Activated gamma-delta T cell treated with anti-CD3 and anti-CD28 coated beads, Interleukin-2, amount 50 U/mL, for 16 hours (primary cell): ENCODE results near the gene NDUFS2.

ENCODE experiments used
- DNase-seq: peaks from one replicate; pipeline ENCODE4 v3.0.0-alpha.2; 2020; ENCODE audit warnings: low read depth

The NDUFS2 gene

DNA sequence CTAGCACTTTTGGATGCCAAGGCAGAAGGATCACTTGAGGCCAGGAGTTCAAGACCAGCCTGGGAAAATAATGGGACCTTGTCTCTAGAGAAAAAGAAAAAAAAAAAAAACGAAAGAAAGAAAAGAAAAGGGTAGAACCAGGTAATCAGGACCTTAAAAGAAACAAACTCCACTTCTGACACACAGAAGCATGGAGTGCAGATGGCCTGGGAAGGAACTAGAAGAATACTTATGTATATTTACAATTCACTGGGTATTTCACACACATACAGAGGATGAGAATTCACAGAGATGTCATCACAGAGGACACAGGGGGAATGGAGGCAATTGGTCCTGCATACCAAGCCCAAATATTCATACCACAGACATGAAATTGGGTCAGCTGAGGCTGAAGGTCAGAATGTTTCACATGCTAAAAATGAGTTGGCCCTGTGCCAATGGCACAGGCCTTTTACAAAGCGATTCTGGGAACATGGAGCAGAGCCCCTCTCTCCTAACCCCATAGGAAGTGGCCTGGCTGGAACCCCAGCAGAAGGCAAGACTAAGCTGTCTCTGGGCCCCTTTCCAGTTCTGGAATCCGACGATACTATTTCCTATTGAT, 29.3 kb upstream of the NDUFS2 start:
- no peak for DNase-seq

DNA sequence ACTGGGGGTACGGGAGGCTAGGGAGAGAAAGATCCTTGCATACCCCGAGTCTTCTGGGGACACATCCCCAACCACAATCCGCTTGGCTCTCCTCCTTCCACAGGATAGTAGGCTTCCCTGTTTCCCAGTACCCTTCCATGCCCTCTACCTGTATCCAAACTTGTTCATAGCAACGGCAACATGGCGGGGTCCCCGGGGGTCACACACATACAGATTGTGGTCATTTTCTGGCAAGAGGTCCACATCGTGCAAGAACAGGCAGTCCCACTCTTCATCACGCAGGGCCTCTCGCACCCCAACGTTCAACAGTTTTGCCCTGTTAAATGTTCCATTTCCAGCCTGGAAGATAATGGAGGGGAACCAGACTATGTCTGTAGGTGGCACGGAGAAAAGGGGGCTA, 28.5 kb upstream of the NDUFS2 start:
- no peak for DNase-seq

DNA sequence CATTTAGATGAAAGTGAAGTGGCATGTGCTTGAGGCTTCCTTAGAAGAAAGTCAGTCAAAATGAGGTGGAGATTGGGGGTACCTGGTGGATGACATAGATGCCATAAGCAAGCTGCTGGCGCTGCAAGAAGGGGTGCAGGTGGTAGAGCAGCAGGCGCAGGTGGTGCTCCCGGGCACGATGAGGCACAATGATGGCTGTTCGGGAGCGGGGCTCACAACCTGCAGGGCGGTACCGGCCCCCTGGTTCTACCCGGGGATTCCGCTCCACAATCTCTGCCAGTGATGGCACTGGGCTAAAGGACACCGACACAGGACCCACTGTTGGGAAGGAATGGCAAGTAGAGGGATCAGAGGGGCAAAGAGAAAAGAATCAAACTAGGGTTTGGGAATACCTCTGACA, 27.3 kb upstream of the NDUFS2 start:
- DNase-seq, result no peak

DNA sequence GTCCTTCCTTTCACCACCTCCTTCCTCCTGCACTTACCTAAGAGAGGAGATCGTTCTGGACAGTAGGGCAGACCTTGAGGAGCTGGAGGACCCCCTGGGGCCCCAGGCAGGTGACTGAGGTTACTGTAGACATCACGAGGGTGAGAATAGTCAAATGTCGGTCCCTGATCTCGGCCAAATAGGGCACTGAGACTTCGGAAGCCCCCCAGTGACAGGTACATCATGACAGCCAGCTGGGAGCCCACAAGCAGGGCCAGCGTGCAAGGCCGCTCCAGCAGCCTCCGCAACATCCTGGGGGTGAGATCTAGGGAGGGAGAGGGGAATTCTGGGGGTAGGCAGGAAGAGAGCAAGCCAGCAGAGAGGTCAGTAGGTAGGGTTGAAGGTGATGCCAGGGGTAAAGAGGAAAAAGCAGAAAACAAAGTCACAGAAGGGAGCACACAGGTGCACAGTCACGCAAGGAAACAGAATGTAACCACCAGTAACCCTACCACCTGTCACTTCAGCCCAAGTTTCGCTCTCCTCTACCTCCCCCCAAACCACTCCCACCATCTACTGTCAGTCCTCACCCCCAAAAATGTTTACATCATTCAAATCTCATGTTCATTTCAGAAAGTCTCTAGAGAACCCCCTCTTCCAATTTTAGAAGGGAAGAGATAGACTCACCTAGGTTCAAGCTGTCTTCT, 26.3 kb upstream of the NDUFS2 start:
- DNase-seq, result no peak

DNA sequence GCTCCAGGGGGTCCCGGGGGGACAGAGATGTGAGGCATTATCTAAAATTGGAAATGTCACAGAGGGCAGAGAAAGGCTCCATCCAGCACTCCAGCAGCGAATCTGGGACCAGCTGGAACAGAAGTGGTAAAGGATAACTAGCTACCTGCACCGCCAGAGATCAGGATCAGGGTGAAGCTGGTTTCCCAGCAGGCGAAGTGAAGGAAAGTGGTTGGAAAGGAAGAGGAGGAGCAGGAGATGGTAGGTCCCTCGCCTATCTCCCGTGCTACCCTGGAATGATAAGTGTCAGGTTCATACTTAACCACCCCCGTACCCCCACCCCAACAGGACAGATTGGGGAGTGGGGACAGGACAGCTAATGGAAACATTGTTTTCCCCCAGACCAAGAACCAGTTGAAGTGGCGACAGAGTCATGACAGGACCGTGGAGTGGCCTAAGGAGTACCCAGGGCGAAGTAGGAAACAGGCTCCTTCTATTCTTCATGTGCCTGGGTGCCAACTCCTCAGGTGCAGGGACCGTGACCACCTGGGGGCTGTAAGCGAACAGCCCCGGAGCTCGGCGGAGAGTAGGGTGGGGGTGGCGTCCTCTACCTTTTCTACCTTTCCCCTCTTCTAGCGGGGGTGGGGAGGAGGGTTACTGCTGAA, 25.6 kb upstream of the NDUFS2 start:
- no peak for DNase-seq

DNA sequence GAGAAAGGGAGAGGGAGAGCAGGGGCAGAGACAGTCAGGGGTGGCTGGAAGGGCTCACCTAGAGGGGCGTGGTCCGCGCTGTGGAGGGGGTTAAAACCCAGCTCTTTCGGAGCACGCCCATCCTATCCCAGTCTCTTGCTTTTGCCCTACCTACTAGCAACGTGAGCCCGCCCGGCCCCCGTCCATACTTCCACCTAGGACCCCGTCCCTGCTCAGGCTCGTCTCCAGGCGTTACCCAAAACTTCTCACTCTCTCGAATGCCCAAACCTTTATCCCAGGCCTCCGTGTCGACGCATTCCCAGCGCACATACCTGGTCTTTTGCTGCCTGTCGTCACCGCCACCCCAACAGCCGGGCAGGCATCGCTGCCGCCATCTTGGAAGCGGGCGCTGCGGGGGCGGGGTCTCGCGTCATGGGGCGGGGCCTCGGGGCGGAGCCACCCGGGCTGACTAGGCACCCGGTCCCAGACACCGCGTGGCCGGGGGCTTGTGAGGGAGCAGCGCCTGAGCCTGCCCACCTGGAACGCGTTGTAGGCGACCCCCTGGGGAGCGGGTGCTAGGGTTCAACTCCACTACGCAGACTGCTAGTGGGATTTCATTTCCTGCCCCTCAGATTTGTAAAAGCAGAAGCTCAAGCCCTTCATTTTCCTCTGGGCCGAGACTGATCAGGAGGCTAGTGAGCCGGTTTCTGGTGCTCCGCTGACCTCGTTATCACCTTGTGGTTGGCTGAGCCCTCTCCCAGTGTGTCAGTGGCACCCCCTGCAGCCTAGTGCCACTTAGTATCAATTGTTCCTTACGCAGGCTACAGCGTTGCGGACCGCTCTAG, 24.8 kb upstream of the NDUFS2 start, which contains the start of gene B4GALT3:
B4GALT3 (minus strand) TSS at position 396 of the 824 bp plus-strand sequence. CDS start 1,447 bp downstream, outside the sequence.
- DNase-seq, result peak; percentile 94

DNA sequence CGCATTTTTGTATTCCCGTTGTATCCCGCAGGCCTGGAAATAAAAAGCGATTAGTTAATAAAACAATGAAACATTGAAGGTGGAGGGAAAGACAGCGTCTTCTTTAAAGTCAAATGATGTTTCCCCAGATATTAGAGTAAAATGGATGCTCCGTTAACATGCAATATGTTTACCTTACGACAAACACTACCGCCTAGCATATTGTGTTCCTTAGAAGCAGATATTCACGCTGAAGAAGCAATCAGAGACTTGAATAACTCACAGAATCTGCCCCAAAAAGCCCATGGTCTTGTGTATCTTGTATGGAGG, 24.3 kb upstream of the NDUFS2 start:
- DNase-seq, result no peak

DNA sequence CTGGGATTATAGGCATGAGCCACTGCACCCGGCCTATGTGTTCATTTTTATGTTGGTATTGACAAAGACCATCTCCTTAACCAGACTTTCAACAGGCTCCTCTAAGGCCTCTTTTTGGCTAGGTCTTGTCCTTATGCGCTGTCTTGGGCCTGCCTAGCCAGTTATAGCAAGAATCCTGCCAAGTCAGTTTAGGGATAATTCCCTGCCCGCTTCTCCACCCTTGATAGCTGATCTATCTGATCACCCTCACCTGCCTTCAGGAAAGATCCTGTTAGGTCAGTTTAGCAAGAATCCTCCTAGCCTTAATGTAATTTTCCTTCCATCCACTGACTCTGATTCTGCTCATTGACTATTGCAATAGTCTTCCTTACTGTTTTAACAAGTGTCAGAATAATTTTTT, 22.5 kb upstream of the NDUFS2 start:
- DNase-seq, result no peak

DNA sequence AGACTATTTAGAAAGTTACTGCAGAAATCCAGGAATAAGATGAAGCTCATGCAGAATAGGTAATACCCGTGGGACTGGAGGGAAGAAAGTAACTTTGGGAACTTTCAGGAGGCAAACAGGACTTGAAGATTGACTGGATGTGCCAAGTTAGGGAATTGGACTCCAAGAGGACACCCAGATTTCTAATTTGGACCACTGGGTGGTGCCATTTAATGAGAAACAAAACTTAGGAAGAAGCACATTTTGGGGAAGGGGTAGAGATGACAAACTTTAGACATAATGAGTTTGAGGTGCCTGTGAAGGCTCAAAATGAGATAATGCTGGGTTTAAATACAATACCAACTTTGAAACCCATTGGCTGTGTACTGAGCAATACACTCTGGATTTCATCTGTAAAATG, 21.5 kb upstream of the NDUFS2 start:
- DNase-seq, result no peak

DNA sequence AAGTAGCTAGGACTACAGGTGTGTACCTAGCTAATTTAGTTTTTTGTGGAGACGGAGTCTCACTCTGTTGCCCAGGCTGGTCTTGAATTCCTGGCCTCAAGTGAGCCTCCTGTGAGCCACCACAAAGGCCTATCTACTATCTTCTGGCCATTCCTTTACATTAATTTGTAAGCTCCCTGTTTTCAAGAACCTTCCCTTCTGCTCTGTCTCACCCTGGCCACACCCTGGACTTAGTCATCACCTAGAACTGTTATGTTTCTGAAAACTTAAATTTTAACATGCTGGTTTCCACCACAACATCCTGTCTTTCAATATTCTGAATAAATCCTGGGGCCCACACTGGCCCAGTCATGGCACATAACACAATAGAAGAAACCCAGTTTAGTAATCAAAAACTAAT, 20.0 kb upstream of the NDUFS2 start:
- peak; percentile 42 for DNase-seq

DNA sequence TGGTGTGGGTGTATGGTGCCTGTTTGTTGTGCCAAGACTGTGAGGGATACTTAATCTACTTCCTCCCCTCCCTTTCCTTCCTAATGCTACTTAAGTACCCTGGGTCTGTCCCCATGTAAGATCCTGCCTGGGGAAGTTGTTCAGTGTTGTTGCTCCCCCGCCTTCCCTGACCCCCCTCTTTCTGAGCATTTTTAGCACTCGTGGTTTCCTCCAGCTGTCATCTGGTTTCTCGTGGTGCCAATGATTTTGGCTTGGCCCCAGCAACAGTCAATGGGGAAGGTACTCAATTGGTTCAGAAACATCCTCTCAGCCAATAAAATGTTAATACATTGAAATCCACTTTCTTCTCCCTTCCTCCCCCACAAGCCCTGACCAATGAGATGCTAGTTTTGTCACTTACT, 16.9 kb upstream of the NDUFS2 start:
- DNase-seq, result peak; percentile 67

DNA sequence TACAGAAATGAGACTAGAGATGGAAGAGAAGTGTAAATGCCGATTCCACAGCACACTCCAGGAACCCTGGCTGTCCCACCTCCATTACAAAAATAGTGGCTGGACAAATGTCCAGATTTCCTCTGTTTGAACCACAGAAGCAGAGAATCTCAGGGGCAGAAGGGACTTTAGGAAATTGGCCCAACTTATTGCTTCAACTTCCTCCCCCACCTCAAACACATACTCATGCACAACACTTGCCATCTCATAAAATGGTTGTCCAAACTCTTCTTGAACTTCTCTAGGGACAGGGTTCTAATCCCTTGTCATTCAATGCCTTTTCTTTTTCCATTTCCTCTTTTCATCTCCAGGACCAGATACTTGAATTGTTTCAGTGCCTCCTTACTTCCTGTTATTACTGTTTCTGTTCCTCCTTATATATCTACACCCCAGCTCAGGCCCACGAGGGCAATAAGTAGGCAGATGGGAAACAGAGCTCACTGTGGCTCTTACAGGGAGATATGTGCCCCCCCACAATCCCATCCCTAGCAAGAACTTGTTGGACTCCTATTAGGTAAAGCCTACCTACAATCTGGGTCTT, 16.3 kb upstream of the NDUFS2 start:
- no peak for DNase-seq

DNA sequence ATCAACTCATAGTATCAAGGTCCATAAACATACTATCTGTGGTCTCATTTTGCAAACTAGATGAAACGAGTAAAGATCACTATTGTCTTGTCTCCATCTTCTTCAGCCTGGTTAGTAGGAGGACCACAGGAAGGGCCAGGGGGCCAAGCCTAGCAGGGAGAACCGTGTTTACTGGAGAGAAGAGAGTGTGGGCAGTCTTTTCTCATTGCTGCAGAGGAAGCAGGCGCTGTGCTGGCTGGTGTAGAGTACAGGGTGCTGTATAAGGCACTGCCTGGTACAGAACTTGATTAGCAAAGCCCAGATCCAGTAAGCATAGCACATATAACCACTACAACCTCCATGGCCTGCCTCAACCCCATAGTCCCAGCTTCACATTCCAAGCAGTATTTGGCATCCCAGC, 14.9 kb upstream of the NDUFS2 start:
- no peak for DNase-seq

DNA sequence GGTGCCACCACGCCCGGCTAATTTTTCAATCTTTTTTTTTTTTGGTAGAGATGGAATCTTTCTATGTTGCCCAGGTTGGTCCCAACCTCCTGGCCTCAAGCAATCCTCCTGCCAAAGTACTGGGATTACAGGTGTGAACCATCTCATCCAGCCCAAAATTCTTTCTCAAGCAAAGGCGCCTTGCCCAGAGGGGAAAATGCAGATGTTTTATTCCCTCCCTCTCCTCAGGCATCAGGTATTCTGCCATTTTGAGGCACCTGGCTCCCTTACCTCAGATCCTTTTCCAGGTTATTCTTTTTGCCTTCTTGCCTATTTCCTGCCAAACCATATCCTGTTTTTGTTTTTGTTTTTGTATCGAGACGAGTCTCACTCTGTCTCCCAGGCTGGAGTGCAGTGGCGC, 13.8 kb upstream of the NDUFS2 start:
- no peak for DNase-seq

DNA sequence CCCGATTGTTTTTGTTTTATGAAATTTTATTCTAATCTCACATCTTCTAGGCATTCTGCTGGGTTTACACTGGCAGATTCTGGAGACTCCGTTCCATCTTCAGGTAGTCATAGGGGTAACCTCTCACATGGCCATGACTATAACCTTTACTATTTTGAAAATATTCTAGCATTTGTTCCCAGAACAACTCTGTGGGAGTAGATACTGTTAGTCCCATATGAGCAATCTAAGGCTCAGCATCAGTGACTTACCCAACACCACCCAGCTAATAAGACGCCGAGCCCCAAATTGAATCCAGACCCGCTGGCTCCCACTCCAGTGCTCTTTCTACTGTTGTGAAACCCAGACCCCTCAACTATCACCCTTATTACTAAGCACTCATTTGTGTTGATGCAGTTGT, 13.1 kb upstream of the NDUFS2 start:
- DNase-seq, result no peak

DNA sequence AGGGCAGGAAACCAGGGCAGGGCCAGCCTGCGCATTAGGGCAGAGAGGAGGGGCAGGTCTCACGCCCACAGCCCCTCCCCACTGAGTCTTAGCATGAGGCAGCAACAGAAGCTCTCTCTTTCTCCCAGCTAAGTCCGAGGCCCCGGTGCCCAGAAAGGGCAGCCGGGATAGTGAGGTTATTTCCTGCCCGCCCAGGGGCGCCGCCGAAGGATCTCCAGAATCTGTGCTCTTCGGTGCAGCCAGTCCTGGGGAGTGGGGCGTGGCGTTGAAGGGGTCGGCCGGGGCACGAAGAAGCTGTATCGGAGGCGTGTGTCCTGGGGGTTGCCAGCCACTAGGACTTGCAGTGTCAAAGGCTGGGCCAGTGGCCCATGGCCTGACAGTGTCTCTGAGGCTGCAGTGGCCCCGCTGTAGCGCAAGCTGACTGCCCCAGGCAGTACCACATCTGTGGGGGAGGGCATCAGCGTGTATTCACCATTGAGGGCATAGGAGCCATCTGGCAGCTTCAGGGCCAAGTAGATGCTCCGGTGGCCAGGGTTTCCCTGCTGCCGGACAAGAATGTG, 11.1 kb upstream of the NDUFS2 start:
- DNase-seq, result no peak

DNA sequence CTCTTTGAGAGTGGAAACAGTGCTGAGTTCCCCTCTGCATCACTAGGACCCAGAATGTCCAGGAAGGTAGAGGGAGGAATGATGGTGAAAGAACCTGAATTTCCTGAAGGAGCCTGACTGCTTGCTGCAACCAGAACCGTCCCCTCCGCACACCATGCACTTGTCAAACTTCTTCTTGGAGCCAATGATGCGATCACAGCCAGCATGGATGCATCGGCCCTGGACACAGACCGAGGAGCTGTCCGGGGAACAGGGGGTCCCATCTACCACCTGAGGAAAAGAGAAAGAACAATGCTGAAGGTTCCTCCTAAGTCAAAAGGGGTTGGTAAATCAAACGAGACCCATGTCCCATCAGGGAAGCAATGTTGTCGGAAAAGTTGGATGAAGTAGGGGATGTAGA, 10.2 kb upstream of the NDUFS2 start:
- DNase-seq, result no peak

DNA sequence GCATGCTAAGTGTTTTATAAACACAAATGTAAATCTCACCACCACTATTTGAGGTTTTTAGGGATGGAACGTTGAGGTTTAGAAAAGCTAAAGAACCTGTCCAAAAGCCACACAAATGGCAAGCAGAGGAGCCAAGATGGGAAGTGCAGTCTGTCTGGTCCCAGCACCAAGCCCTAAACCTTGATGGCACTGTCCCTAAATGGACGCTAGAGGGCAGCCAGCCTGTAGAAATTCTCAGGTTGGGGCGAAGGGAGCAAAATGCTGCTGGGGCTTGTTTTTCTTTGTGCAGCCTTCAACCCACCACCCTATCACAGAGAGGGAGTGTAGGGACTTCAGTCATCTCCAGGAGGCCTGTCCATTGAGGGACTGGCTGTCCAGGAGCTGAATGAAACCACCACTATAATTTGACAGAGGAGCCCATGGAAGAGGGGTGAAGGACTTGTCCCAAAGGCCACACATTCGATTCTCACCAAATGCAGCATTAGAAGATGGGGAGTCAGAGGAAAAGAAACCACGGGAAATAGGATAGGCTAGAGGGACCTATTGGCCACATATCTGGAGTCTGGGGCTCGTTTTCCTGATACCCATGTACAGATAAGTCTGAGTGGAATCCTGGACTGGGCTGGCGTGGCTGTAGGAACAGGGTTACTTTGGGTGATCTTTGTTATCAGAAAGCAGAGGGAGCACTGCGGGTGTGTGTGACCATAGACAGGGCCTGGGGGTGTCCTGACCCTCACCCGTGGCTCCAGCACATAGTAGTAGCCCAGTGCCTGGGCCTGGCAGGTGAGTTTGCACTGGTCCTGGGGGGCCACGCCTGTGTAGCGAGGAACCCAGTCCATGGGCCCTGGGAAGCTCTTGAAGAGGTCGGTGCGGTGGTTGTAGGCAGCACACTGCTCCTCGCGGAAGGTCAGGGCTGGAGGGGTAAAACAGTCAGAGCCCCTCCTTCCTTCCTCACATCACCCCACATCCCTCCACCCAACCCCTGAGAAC, 9.4 kb upstream of the NDUFS2 start:
- peak; percentile 52 for DNase-seq

DNA sequence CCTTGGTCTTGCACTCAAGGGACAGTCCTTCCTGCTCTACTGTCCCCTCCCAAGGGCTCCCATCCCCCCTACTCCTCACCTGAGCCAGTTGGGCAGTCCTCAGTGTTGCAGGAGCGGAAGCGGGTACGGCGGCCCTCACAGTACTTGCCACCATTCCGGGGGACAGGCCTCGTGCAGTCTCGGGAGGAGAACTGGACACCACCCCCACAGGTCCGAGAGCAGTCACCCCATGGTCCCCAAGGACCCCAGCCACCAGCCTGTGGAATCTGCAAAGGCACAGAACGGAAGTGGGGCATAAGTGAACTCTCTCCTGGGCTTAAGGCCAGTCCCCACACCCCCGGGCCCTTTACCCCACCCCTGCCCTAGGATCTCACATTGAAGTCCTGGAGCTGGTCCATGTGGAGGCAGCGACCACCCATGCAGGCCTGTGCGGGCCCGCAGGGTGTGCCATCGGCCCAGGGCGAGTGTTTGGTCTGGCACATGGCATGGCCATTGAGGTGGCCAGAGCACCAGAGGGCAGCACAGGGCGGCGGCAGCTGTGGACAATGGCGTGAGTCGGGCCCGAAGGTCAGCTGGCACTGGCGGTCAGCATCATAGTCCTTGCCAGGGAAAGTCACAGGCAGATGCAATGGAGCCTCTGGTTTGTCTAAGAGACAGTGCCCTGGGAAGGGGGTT, 8.5 kb upstream of the NDUFS2 start:
- DNase-seq, result no peak

DNA sequence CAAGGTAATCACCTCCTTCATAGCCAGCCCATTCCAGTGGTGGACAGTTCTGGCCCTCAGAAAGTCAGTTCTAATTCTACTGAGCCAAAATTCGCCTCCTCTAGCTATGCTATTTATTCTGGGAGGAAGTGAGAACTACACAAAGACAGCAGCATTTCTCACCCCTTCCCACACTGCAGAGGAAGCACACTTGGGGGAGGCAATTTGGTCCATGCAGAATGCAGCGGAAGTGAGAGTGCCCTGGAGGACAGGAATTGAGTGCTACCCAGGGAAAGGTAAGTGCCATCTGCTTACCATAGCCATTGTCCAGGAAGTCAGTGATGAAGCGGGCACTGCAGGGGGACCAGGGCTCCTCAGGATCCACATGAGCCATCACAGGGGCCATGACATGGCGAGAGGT, 7.0 kb upstream of the NDUFS2 start:
- DNase-seq, result no peak
